ENCODE measurements around the gene CMPK1. TPM values are rescaled to one million over a fixed set of nuclear protein-coding genes. Genes with fewer than 3 reads are reported as not detected.

The CMPK1 gene
- total and polyA plus RNA-seq, 2 of the 8 experiments (the other 6 are each of a cell fraction or from before 2014, with no cell fraction given), result 6.0 to 36.9 TPM

GRCh38 chr1:47402591-47402990 lies 69.0 kb downstream of the CMPK1 start:
- H3K23ac ChIP-seq (ENCODE audit: insufficient read length), result no peak overlapping the region

More at GRCh38 chr1:47402591-47402990, 69.0 kb downstream of the CMPK1 start:
- Histone ChIP-seq H3K18ac (ENCODE audit: extremely low read depth, low read length) (no peak overlapping the region), H2BK120ac (replicated peaks; ENCODE audit: low read depth, low read length) (no peak overlapping the region), H2BK5ac (ENCODE audit: low read depth, low read length) (no peak overlapping the region), H3K4me1 (replicated peaks in 1 of 4; ENCODE audit: control insufficient read depth in 3 of 4, insufficient read depth in 4 of 4, low read length in 3 of 4) (no peaks in the 10 kb centered on the region), H3K56ac (replicated peaks; ENCODE audit: insufficient read length, low read depth, low read length) (no peak overlapping the region), H4K5ac (ENCODE audit: insufficient read length, low read depth, low read length) (no peak overlapping the region), H3K27ac (ENCODE audit: low read depth, low read length) (no peak overlapping the region), H2BK12ac (ENCODE audit: low read depth, low read length) (no peak overlapping the region), H3K27me3 (replicated peaks in 1 of 4; ENCODE audit: control insufficient read depth in 3 of 4, extremely low read depth in 1 of 4, insufficient read depth in 3 of 4, low read length in 3 of 4) (peaks cover 0 to 4% (median under 1%) of the 10 kb centered on the region in 4 experiments; a peak in 4 of 7 replicates), H3K9ac (replicated peaks in 1 of 4; ENCODE audit: extremely low read depth in 1 of 4, low read depth in 3 of 4, low read length in 3 of 4) (no peak overlapping the region), H2AFZ (ENCODE audit: low read length) (no peak overlapping the region), H2AK5ac (ENCODE audit: low read depth, low read length) (no peak overlapping the region), H3K36me3 (ENCODE audit: control insufficient read depth in 2 of 4, insufficient read depth in 4 of 4, low read length in 3 of 4) (no peaks in the 10 kb centered on the region), H3K4me2 (ENCODE audit: insufficient read depth in 1 of 2, low read depth in 2 of 2, low read length in 2 of 2) (no peak overlapping the region), H4K8ac (ENCODE audit: extremely low read depth, insufficient read depth, low read length) (no peak overlapping the region), H3K79me1 (ENCODE audit: low read depth, low read length) (no peaks in the 10 kb centered on the region), H3K4me3 (ENCODE audit: extremely low read depth in 1 of 4, insufficient read depth in 2 of 4, low read depth in 3 of 4, low read length in 4 of 4) (no peak overlapping the region), H2BK20ac (ENCODE audit: low read length) (no peak overlapping the region), H3K14ac (ENCODE audit: insufficient read length) (no peak overlapping the region), H2BK15ac (ENCODE audit: low read length) (no peak overlapping the region), H3K9me3 (ENCODE audit: insufficient read depth in 2 of 2, low read depth in 1 of 2, low read length in 1 of 2) (no peaks in the 10 kb centered on the region), H3K23me2 (ENCODE audit: low read depth, low read length) (no peaks in the 10 kb centered on the region), H3K4ac (replicated peaks; ENCODE audit: insufficient read length, low read depth, low read length) (no peak overlapping the region), H4K91ac (replicated peaks; ENCODE audit: insufficient read length, low read length) (no peak overlapping the region), H3K79me2 (ENCODE audit: control insufficient read depth in 1 of 2, insufficient read depth in 2 of 2, low read length in 2 of 2) (no peaks in the 10 kb centered on the region), H4K20me1 (replicated peaks in 1 of 2; ENCODE audit: control insufficient read depth in 1 of 2, insufficient read depth in 2 of 2, low read length in 2 of 2) (no peaks in the 10 kb centered on the region)
- DNase-seq (ENCODE audit: low read depth in 1 of 2, low spot score in 2 of 2) (no peak), FAIRE-seq (no peak)
- no peak for TF ChIP-seq TEAD4 (IDR thresholded peaks at IDR 0.05; ENCODE audit: low read depth, low read length)
- TF ChIP-seq SP2 (IDR thresholded peaks at IDR 0.05; ENCODE audit: low read length), result no peak
- CTCF ChIA-PET (ENCODE audit: partially characterized antibody), result interaction anchor here (0.7 to 4.6 kb wide), 9 partner anchors 9 to 227 kb away, joined by 3 to 33 read pairs (median 6); no protein-coding TSS in a partner anchor
- WGBS, 2 experiments (ENCODE audit: extremely low coverage in 1 of 2, insufficient coverage in 1 of 2, insufficient read length in 1 of 2, insufficient replicate concordance in 2 of 2, low coverage in 1 of 2, low lambda C conversion rate in 2 of 2, missing lambda C conversion rate in 1 of 2), result 89% methylated on average over 4 of the region's 4 CpGs; no CpG with 5 or more reads in 1 of the 2 experiments
- POLR2A ChIA-PET (ENCODE audit: partially characterized antibody), result no interaction called here
